SK-N-DZ (cell line): ENCODE results near the gene DYRK1A.
"Not testable (repeated sequence)": the region's sequence is repeated elsewhere in the genome, so short reads cannot be mapped to it uniquely, and the experiment has no call there.

Experiments used
- DNase-seq: peaks from one replicate; pipeline ENCODE4 v3.0.0-alpha.2; 2015; ENCODE audit warnings: low spot score

DYRK1A gene

DNA sequence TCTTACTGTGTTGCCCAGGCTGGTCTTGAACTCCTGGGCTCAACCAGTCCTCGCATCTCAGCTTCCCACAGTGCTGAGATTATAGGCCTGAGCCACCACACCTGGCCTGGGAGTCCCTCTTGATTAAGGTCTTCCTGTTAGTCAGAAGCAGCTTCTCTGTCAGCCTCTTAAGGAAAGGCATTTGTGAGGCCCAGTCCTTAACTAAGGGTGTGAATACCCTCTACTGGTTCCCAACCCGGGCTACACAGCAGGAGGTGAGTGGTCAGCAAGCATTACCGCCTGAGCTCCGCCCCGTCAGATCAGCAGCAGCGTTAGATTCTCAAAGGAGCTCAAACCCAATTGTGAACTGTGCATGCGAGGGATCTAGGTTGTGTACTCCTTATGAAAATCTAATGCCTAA, 117.2 kb downstream of the DYRK1A start:
- no peak for DNase-seq

DNA sequence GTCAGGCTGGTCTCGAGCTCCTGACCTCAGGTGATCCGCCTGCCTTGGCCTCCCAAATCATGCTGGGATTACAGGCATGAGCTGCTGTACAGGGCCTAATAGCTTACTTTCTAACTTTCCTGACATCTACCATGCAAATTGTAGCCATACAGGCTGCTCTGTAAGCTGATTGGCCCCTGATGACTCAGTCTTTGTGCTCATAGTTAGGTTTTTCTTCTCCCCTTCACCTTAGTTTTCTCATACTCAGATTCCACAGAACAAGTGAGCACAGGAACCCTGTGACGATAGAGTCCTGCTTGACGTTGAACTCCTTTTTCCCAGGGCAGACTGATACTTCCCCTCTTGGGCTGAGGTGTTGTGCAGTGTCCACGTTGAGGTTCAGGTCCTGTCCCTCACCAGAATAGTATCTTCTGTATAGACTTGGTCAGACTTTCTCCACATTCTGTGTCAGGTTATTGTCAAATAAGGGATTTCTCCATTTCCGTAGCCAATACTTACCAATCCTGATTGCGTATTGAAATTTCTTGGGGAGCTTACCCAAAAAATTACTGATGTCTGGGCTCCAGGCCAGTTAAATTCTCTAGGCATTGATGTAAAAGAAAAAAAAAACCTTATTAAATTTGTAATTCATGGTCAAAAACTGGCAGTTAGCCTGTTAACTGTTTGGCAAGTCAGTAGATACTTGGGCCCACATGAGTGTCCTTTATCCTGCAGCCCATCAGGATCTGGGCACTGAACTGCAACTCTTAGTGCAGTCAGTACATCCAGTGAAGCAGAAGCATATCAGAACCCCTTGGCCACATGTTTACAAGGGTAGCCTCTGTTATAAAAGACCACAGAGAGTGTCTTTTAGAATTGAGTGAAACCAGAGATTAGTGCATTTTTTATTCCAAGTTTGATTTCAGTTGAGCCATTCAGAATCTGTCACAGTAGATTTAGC, 118.2 kb downstream of the DYRK1A start:
- no peak for DNase-seq

DNA sequence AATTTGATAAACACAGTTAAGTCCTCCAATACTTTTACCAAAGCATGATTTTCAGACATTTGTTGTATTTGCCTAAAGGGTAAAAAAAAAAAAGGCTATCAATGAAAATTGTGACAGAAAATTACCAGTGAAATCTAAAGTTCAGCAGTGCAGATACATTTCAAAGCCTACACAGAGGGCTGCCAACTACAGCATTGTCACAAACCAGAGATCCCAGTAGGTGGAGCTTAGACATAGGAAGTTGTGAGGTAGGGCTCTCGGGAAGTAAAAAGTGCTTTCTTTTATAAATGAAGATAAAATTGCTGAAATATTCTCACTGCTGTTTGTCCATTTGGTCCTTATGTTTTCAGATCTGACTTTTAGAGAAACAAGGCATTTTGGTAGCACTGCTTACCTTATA, 123.0 kb downstream of the DYRK1A start:
- DNase-seq: no peak

DNA sequence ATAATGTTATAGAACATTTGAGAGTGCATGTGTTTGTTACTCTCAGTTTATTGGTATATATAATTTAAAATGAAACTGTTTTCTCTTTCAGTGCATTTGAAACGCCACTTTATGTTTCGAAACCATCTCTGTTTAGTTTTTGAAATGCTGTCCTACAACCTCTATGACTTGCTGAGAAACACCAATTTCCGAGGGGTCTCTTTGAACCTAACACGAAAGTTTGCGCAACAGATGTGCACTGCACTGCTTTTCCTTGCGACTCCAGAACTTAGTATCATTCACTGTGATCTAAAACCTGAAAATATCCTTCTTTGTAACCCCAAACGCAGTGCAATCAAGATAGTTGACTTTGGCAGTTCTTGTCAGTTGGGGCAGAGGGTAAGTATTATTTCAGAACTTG, 123.5 kb downstream of the DYRK1A start:
- DNase-seq: no peak

DNA sequence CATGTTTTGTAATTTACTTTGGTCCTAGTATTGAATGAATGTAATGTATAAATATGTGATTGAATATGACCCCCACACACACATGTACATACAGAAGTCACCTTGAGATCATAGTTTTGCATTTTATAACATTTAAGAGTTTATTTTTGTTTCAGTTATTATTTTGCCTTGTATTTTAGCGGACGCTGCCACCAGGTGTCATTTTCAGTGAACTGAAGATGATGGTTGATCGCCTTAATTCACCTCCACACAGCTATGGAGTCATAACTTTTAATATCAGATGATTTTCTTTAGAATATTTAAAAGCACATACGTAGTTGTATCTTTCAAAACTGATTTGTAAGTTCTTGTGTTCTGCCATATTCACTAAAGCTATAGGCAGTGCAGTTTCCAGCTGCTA, 130.4 kb downstream of the DYRK1A start:
- no peak for DNase-seq

DNA sequence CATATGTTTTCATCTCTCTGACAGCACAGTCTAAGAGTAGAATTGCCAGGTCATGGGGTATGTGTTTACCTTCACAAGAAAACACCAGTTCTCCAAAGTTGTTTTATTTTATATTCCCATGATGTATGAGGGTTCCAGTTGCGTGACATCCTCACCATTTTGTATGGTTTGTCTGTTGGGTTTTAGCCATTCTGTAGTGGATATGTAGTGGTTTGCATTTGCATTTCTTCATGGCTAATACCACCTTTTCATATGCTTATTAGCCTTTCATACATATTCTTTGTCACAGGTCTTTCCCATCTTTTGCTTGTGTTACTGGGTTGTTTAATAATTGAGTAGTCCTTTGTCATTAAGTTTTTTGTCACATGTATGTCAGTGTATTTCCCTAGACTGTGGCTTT, 132.1 kb downstream of the DYRK1A start:
- no peak for DNase-seq

DNA sequence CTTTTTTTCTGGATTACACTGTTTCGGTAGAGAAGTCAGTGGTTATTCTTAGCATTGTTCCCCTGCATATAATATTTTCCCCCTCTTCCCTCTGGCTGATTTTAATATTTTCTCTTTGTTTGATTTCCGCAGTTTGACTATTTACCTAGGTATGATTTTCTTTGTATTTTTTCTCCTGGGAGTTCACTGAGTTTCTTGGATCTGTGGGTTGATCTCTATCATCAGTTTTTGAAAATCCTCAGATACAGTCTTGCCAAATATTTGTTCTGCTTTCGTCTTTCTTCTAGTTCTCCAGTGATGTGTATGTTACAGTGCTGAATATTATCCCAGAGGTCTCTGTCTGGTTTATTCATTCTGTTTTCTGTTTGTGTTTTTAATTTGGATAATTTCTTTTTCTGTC, 136.4 kb downstream of the DYRK1A start:
- no peak for DNase-seq

DNA sequence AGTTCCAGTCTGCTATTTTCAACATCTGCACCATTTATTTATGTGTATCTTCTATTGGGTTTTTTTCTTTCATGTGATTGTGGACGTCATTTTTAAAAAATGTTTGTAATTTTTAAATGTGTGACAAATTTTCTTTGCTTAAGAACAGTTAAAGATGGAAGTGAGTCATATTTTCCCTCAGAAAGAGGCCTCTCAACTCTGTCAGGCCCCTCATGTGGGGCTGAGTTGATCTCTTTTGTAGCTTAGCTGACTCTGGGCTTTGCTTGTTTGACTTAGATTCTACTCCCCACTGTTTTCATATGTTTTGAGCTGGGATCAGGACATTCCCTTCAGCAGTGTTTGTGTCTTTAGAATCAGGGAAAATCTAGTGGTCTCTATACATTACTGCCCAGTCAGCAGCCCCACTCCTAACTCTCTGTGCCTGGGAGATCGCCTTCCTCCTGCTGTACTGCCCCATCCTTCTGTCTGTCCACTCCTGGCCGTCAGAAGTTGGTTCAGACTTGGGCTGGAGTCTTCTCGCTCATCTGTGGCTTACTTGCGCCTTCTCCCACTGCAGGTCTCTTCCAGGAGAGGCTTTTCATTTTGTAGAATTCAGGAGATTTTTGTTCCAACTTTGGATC, 137.4 kb downstream of the DYRK1A start:
- no peak for DNase-seq

DNA sequence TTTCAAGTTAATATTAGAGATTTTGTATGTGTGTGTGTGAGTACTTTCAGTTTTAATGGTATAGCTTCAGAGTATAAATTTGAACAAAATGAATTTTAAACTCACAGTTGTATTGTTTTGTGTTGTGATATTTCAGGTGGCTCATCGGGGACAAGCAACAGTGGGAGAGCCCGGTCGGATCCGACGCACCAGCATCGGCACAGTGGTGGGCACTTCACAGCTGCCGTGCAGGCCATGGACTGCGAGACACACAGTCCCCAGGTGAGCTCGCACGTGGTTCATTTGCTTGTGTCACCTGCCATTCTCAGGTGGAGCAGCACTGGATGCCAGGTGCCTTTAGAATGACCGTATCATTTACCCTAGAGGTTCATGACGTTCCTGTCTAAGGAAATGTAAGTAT, 139.4 kb downstream of the DYRK1A start:
- no peak for DNase-seq

DNA sequence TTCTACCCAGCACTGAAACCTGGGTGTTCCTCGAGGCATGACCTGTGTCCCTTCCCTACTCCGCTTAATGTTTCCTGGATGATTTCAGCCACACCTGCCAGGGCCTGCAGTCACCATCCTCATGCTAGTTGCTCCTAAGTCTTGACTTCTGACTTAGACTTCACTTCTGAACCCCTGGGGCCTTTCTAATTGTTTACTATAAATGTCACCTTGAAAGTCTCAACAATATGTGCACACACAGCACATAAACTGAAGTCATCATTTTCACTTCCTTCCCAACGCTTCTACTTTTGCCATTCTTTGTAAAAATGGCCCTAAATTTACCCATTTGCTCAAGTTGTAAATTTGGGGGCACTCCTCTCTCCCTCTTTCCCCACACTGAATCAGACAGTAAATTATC, 141.1 kb downstream of the DYRK1A start:
- no peak for DNase-seq

DNA sequence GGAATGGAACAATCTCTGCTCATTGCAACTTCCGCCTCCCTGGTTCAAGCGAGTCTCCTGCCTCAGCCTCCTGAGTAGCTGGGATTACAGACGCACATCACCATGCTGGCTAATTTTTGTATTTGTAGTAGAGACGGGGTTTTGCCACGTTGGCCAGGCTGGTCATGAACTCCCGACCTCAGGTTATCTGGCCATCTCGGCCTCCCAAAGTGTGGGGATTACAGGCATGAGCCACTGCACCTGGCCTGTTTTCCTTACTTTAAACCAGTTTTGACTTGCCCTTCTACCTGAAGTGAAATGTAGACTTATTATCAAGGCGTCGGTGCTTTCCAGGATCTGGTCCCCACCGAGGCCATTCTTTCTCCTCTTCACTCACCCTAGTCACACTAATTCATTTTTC, 141.8 kb downstream of the DYRK1A start:
- DNase-seq: no peak

DNA sequence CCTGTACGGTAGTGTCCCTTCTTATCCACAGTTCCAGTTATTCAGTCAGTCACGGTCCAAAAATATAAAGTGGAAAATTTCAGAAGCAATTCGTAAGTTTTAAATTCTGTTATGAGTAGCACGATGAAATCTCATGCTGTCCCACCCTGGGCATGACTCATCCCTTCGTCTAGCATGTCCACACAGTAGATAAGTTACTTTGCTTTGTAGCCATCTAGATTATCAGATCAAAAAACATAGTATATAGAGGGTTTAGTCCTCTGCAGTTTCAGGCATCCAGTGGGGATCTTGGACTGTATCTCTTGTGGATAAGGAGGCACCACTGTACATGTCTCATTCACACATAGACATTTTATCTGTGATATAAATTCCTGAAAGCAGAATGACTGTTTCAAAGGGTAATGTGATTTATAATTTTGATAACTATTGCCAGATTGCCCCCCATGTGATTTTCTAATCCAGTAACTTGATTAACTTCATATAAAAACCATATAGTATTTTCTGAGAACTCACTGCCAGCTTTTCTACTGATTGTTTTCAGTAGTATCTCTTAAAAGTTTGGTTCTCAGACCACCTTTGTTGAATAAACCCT, 143.3 kb downstream of the DYRK1A start:
- DNase-seq: no peak

DNA sequence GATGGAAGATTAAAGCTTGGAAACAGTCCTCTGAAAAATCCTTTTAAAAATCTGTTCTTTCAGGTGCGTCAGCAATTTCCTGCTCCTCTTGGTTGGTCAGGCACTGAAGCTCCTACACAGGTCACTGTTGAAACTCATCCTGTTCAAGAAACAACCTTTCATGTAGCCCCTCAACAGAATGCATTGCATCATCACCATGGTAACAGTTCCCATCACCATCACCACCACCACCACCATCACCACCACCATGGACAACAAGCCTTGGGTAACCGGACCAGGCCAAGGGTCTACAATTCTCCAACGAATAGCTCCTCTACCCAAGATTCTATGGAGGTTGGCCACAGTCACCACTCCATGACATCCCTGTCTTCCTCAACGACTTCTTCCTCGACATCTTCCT, 145.3 kb downstream of the DYRK1A start:
- no peak for DNase-seq

DNA sequence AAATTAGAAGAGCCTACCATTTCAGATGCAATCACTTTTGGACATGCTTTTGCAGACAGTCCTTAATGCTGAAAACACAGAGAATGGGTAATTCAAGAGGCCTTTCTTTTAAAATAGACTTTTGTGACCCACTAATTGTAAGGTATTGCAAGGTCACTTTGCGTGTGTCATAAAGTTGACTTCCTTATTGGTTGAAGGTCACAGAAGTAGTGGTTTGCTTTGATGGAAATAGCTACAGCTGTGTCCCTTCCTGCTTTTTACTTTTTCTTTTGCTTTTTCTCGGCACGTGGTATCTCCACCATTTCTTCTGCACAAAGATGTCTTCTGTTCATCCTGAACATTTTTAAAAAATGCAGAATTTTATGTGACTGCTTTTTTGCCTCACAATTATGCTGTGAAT, 146.8 kb downstream of the DYRK1A start:
- no peak for DNase-seq

DNA sequence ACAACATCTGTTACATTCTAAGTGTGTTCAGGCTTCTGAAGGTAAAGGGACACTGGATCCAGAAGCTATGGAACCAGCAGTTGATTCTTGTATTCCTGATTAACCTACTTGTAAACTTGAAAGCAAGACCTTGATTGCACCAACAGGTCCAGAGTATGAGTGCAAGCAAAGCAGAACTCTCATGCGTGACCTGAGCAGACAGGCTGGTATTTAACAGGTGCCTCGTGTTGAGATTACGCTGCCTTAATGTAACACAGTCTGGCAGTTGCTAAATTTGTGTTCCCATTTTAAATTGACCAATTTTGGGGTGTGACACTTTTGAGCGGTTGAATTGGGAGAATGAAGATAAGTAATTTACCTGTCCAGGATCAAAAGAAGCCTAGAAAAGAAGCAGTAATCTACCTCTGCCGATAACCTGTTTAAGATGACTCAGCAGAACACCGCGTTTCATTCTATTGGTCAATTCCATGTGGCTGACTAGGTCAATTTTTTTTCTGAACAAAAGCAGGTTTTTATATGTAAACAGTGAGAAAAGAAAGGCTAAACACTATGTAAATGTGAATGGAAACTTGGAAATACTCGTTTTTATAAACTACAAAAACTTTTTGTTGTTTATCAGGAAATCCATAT, 147.6 kb downstream of the DYRK1A start:
- no peak for DNase-seq

DNA sequence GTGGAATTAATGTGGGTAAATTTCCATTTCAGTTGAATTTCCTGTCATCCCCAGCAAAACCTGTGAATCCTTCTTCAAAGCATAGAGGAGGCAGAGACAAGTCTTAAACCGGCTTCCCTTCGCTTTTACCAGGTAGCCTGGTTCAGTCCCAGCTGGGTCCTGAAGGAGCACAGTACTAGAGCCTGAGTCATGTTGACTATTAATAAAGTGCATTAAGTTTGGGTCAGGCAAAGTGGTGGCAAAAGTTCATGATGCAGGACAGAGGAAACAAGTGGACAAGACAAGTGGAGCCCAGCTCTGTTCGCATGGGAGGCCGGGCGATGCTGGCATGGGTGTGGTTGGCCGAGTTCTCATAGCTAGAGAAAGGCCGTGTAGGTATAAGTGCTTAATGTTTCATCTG, 150.4 kb downstream of the DYRK1A start:
- no peak for DNase-seq

DNA sequence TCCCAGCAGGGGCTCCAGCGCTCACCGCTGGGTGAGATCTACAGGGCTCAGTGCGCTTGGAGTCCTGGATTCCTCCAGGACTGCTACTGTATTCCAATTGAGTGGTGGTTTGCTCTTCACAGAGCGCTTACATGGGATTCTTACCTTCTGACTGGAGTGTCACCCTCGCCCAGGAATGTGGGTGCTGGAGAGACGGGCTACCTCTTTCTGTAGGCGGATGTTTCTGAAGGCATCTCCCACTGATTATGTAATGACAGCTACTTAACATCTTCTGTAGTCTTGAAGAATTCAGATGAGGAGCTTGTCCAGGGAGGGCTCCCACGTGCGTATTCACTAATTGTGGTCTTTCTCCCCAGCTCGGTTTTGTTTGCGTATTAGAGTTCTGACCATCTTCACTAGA, 154.2 kb downstream of the DYRK1A start:
- no peak for DNase-seq

DNA sequence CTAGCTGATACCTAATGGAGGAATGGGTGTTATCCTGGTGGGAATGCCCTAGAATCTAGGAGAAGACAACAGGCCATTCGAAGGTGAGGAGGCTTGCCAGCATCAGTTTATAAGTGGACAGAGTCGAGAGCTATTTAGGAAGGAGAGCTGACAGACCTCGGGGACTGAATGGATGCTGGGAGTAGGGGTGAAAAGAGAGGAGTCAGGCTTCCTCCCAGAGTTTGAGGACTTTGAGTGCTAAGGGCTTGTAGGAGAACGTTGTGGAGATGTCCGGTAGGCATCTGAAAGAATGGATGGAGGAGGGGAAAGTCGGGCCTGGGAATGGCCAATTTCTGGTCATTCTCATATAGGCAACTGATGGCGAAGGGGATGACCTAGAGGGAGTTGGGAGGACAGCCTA, 155.1 kb downstream of the DYRK1A start:
- DNase-seq: no peak

DNA sequence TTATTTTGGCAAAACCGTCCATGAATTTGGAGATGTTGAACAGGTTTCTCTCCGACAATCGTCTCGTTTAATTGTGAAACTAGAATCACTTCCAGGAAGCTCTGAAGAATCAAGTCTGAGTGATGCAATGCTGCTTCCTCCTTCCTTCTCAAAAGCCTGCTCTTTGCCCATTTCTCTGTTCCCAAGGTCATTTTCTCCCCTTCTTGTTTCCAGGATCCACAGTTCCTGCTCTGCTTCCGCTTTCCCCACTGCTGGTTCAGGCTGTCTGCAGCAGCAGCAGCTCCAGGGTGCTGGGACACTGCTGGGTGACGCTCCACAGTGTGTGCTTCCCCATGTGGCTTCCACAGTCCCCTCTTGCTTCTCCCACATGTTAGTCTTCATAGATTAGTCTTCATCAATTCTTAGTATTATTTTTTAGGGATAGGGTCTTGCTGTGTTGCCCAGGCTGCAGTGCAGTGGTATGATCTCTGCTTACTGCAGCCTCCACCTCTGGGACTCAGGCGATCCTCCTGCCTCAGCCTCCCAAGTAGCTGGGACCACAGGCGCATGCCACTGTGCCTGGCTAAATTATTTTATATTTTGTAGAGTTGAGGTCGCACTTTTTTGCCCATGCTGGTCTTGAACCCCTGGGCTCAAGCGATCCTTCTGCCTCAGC, 156.2 kb downstream of the DYRK1A start:
- no peak for DNase-seq

DNA sequence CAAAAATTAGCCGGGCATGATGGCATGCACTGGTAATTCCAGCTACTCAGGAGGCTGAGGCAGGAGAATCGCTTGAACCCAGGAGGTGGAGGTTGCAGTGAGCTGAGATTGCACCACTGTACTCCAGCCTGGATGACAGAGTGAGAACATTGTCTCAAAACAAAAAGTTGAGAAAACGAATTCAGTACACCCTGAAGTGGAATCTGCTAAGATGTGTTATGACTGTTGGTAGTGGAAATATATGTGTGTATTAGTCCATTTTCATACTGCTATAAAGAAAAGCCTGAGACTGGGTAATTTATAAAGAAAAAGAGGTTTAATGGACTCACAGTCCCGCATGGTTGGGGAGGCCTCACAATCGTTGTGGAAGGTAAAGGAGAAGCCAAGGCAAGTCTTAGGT, 158.4 kb downstream of the DYRK1A start:
- DNase-seq: not testable (repeated sequence)

DNA sequence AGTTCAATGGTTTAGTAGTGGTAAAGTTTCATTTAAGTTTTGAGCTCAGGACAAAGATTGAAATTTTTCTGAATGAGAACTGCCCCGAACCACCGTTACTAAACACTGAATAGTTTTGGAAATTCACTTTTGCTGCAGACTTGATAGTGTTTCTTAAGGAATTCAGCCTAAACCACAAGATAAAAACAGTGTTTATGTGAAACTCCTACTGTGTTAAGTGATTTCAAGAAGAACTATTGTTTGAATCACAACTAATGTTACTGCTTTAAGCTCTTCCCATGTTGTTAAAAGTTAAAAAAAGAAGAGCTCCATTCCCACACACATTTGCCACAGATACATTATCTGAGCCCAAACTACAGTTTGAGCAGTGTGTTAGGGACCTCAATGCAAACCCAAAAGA, 159.2 kb downstream of the DYRK1A start:
- DNase-seq: no peak

DNA sequence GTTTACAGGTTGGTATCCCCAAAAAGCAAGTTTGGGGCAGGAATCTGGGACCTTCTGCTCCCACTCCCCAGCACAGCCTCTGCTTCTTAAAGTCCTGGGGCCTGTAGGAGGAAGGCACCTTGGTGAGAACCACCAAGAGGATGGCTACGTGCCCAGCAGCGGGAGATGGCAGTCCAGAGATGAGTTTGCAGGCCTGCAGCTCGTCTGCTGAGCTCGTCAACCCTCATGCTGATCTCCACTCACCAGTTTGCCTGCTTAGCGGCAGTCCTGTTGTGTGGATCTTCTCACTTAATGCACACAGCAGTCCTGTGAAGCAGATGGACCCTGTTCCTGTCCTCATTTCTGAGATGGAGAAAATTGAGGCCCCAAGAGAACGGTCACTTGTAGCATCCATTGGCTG, 160.5 kb downstream of the DYRK1A start:
- no peak for DNase-seq
